ENCODE measurements around the gene CMIP. TPM values are rescaled to one million over a fixed set of nuclear protein-coding genes. Genes with fewer than 3 reads are reported as not detected.
A peak's percentile ranks its signal among the peaks of the same experiment; 100 is the strongest.

Gene CMIP
- total RNA-seq, 1 donor from 2014 or later: 19.8 TPM

GRCh38 chr16:81645266-81645694, 200.7 kb downstream of the CMIP start:
- intact Hi-C loops (cut with DNase I): loop anchor here (5.0 kb wide), 1 partner anchor 33 kb away; no protein-coding TSS in a partner anchor

GRCh38 chr16:81645925-81646324, 201.3 kb downstream of the CMIP start:
- intact Hi-C loops (cut with DNase I): loop anchor here (5.0 kb wide), 1 partner anchor 34 kb away; no protein-coding TSS in a partner anchor
- DNase-seq (ENCODE audit: low spot score): no peak

More at GRCh38 chr16:81645266-81645694, 200.7 kb downstream of the CMIP start:
- no peak for DNase-seq (ENCODE audit: low spot score)

GRCh38 chr16:81646561-81646960, 202.0 kb downstream of the CMIP start:
- intact Hi-C loops (cut with DNase I): loop anchor here (5.0 kb wide), 1 partner anchor 34 kb away; no protein-coding TSS in a partner anchor
- DNase-seq (ENCODE audit: low spot score): no peak

GRCh38 chr16:81647527-81647926, 202.9 kb downstream of the CMIP start:
- intact Hi-C loops (cut with DNase I): loop anchor here (5.0 kb wide), 1 partner anchor 35 kb away; no protein-coding TSS in a partner anchor
- no peak for DNase-seq (ENCODE audit: low spot score)

GRCh38 chr16:81649561-81650184, 205.1 kb downstream of the CMIP start:
- no peak for DNase-seq (ENCODE audit: low spot score)
- intact Hi-C loops (cut with DNase I): loop anchor here (5.0 kb wide), 1 partner anchor 37 kb away; no protein-coding TSS in a partner anchor

GRCh38 chr16:81650281-81650680, 205.7 kb downstream of the CMIP start:
- intact Hi-C loops (cut with DNase I): no loop called here
- DNase-seq (ENCODE audit: low spot score): no peak

- intact Hi-C loops (cut with DNase I): no loop called here
- DNase-seq (ENCODE audit: low spot score): peak; percentile 85
Measured at GRCh38 chr16:81650982-81651562, 206.5 kb downstream of the CMIP start.

- intact Hi-C loops (cut with DNase I): no loop called here
- DNase-seq (ENCODE audit: low spot score): no peak
Measured at GRCh38 chr16:81651758-81652718, 207.4 kb downstream of the CMIP start.

- intact Hi-C loops (cut with DNase I): no loop called here
- DNase-seq (ENCODE audit: low spot score): no peak
Measured at GRCh38 chr16:81652798-81653505, 208.3 kb downstream of the CMIP start.

- DNase-seq (ENCODE audit: low spot score): no peak
Measured at GRCh38 chr16:81654346-81654745, 209.7 kb downstream of the CMIP start.

GRCh38 chr16:81655469-81656162, 211.0 kb downstream of the CMIP start:
- intact Hi-C loops (cut with DNase I): no loop called here
- no peak for DNase-seq (ENCODE audit: low spot score)

More at GRCh38 chr16:81654346-81654745, 209.7 kb downstream of the CMIP start:
- intact Hi-C loops (cut with DNase I): no loop called here

- no peak for DNase-seq (ENCODE audit: low spot score)
- intact Hi-C loops (cut with DNase I): no loop called here
Measured at GRCh38 chr16:81657224-81657623, 212.6 kb downstream of the CMIP start.

- intact Hi-C loops (cut with DNase I): no loop called here
Measured at GRCh38 chr16:81657781-81658180, 213.2 kb downstream of the CMIP start.

GRCh38 chr16:81658373-81658772, 213.8 kb downstream of the CMIP start:
- intact Hi-C loops (cut with DNase I): no loop called here
- DNase-seq (ENCODE audit: low spot score): no peak

More at GRCh38 chr16:81657781-81658180, 213.2 kb downstream of the CMIP start:
- DNase-seq (ENCODE audit: low spot score): no peak

GRCh38 chr16:81659249-81659648, 214.6 kb downstream of the CMIP start:
- DNase-seq (ENCODE audit: low spot score): no peak
- intact Hi-C loops (cut with DNase I): no loop called here

- no peak for DNase-seq (ENCODE audit: low spot score)
- intact Hi-C loops (cut with DNase I): no loop called here
Measured at GRCh38 chr16:81661082-81661481, 216.5 kb downstream of the CMIP start.

- intact Hi-C loops (cut with DNase I): no loop called here
- no peak for DNase-seq (ENCODE audit: low spot score)
Measured at GRCh38 chr16:81664153-81664552, 219.5 kb downstream of the CMIP start.

GRCh38 chr16:81665588-81665987, 221.0 kb downstream of the CMIP start:
- intact Hi-C loops (cut with DNase I): no loop called here
- DNase-seq (ENCODE audit: low spot score): no peak

GRCh38 chr16:81666113-81666512, 221.5 kb downstream of the CMIP start:
- no peak for DNase-seq (ENCODE audit: low spot score)
- intact Hi-C loops (cut with DNase I): no loop called here

Data from cardiac septum (tissue), 1 donor.